ENCODE measurements around the gene TBX3.

DNA sequence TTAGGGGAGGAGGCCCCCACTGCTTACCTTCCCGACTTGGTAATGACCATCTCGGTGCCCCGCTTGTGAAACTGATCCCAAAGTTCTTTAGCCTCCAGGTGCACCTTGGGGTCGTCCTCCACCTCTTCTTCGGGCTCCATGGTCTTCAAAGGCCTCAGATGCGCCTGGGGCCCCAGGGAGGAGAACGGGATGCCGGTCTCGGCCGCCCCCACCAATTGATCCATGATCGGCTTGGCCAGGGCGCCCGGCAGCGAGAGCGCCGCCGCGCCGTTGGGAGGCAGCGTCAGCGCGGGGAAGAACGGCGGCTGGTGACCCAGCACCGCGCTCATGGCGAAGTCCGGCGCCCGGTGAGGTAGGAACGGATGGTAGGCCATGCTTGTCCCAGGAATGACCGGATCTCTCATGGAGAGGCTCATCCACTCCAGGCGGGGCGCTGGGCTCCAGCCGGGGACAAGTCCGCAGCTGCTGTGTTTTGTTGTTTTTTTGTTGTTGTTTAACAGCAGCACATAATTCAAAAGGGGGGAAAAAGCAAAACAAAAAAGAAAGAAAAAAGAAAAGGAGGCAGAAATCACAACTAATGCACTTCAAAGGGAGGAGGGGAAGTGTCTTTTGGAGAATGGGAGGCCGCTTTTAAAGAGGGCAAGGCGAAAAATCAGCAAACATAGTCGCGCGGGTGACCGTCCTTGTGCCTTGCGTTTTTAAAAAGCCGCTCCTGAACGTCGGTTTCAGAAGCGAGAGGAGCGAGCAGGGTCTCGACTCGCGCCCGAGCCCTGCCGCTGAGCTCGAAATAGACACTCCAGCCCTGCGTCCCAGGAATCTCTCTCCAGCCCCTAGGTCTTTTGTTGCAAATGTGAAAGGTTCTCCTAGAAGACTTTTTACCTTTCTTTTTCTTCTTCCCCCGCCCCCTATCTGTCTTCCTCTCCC lies 928 bp downstream of the TBX3 start:
- TF ChIP-seq, protein P1, sequence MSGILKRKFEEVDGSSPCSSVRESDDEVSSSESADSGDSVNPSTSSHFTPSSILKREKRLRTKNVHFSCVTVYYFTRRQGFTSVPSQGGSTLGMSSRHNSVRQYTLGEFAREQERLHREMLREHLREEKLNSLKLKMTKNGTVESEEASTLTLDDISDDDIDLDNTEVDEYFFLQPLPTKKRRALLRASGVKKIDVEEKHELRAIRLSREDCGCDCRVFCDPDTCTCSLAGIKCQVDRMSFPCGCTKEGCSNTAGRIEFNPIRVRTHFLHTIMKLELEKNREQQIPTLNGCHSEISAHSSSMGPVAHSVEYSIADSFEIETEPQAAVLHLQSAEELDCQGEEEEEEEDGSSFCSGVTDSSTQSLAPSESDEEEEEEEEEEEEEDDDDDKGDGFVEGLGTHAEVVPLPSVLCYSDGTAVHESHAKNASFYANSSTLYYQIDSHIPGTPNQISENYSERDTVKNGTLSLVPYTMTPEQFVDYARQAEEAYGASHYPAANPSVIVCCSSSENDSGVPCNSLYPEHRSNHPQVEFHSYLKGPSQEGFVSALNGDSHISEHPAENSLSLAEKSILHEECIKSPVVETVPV (CRISPR knock-in tag; IDR thresholded peaks at IDR 0.05) = no peak
- TF ChIP-seq ARNTL (CRISPR knock-in tag; IDR thresholded peaks at IDR 0.05; ENCODE audit: borderline replicate concordance, low read depth) = no peak
- no peak for TF ChIP-seq ISL1 (CRISPR knock-in tag; IDR thresholded peaks at IDR 0.05)
- TF ChIP-seq CREB5 (CRISPR knock-in tag; IDR thresholded peaks at IDR 0.05; ENCODE audit: low read depth) = no peak
- no peak for TF ChIP-seq ZFP30 (CRISPR knock-in tag; IDR thresholded peaks at IDR 0.05)
- TF ChIP-seq RARB (CRISPR knock-in tag; IDR thresholded peaks at IDR 0.05) = no peak
- TF ChIP-seq ZNF565 (CRISPR knock-in tag; conservative IDR thresholded peaks at IDR 0.05; ENCODE audit: low read depth) = no peak
- TF ChIP-seq OSR1 (CRISPR knock-in tag; IDR thresholded peaks at IDR 0.05) = no peak
- no peak for TF ChIP-seq CSDC2 (CRISPR knock-in tag; IDR thresholded peaks at IDR 0.05)
- TF ChIP-seq ZC3H10 (CRISPR knock-in tag; IDR thresholded peaks at IDR 0.05) = no peak
- TF ChIP-seq SNAI2 (CRISPR knock-in tag; IDR thresholded peaks at IDR 0.05) = no peak
- no peak for TF ChIP-seq GLIS3 (CRISPR knock-in tag; IDR thresholded peaks at IDR 0.05)
- no peak for TF ChIP-seq ZNF8 (CRISPR knock-in tag; IDR thresholded peaks at IDR 0.05)
